Activated CD8-positive, alpha-beta T cell treated with anti-CD3 and anti-CD28 coated beads for 36 hours (primary cell): Measurements from ENCODE around the gene STX4. TPM values are rescaled to one million over a fixed set of nuclear protein-coding genes. Genes with fewer than 3 reads are reported as not detected.

Experiments used
- ATAC-seq: fragments of 200-7000 bp; cut with Tn5 transposase; one replicate; pipeline ENCODE4 v1.10.0; 2021; ENCODE audit warnings: mild to moderate bottlenecking, moderate library complexity
- CTCF ChIA-PET: fragments of 350-600 bp; sonication (Branson Sonifier 250); formaldehyde crosslinking; loops from one replicate; lab custom pipeline; 2021; ENCODE audit warnings: antibody characterized with exemption; lab: Charles Lee
- POLR2A ChIA-PET: fragments of 350-600 bp; sonication (Branson Sonifier 250); formaldehyde crosslinking; loops from one replicate; lab custom pipeline; 2021; ENCODE audit warnings: antibody characterized with exemption; lab: Charles Lee
- DNase-seq: peaks from one replicate; pipeline ENCODE4 v3.0.0-alpha.2; 2020
- H3K27ac Mint-ChIP-seq: one replicate; pipeline ENCODE4 v1.8.0; 2021; ENCODE audit warnings: mild to moderate bottlenecking, mixed read lengths
- H3K27me3 Mint-ChIP-seq: one replicate; pipeline ENCODE4 v1.8.0; 2021; ENCODE audit warnings: mixed read lengths
- H3K36me3 Mint-ChIP-seq: one replicate; pipeline ENCODE4 v1.8.0; 2021; ENCODE audit warnings: low read depth, mixed read lengths
- H3K4me1 Mint-ChIP-seq: one replicate; pipeline ENCODE4 v1.8.0; 2021; ENCODE audit warnings: low read depth, mixed read lengths
- H3K4me3 Mint-ChIP-seq: one replicate; pipeline ENCODE4 v1.8.0; 2021; ENCODE audit warnings: mild to moderate bottlenecking, moderate library complexity, mixed read lengths
- H3K9me3 Mint-ChIP-seq: one replicate; pipeline ENCODE4 v1.8.0; 2021; ENCODE audit warnings: mixed read lengths
- CTCF ChIP-seq: fragments of 200-600 bp; IDR thresholded peaks from one replicate; pipeline ENCODE4 v1.8.0; 2022; ENCODE audit warnings: antibody characterized with exemption, mild to moderate bottlenecking
- intact Hi-C: fragments of 100-400 bp; cut with micrococcal nuclease; formaldehyde crosslinking; loops from one replicate; pipeline ENCODE4 v1.10.0; 2022
- total RNA-seq, 2 experiments: library from RNA; stranded (reverse); gene quantifications; one replicate each; pipeline ENCODE4 v1.2.3, GENCODE V29; 2021

Gene STX4
- total RNA-seq, 2 experiments from 2014 or later, result 25.2 to 27.7 TPM

- H3K9me3 Mint-ChIP-seq, result no peaks in the 10 kb centered on the region
- peaks cover 32% of the 10 kb centered on the region for H3K4me1 Mint-ChIP-seq
- peak overlapping the region; percentile 31 for H3K27ac Mint-ChIP-seq
- no peaks in the 10 kb centered on the region for H3K27me3 Mint-ChIP-seq
- ChIA-PET CTCF (no interaction called here), POLR2A (interaction anchor here (0.8 to 4.4 kb wide), 4 partner anchors 9 to 116 kb away, joined by 3 to 22 read pairs (median 3); partner anchors contain the start of genes FUS, ZNF646 and ZNF668)
- ATAC-seq (peak; percentile 54), DNase-seq (no peak)
- intact Hi-C loops, result no loop called here
- H3K4me3 Mint-ChIP-seq, result no peak overlapping the region
- no peak for TF ChIP-seq CTCF
- peaks cover 23% of the 10 kb centered on the region for H3K36me3 Mint-ChIP-seq
These were observed 30.7 kb downstream of the STX4 start for GRCh38 chr16:31063843-31064611.

- DNase-seq (no peak), ATAC-seq (no peak)
- TF ChIP-seq CTCF, result no peak
- H3K4me1 Mint-ChIP-seq, result peaks cover 37% of the 10 kb centered on the region
- H3K4me3 Mint-ChIP-seq, result no peak overlapping the region
- ChIA-PET POLR2A (interaction anchor here (0.7 to 4.4 kb wide), 2 partner anchors 8 to 30 kb away, joined by 3 to 22 read pairs; partner anchors contain the start of genes ZNF646 and ZNF668), CTCF (interaction anchor here (0.9 to 1.3 kb wide), 2 partner anchors 77 to 220 kb away, joined by 4 read pairs; no protein-coding TSS in a partner anchor)
- no peaks in the 10 kb centered on the region for H3K9me3 Mint-ChIP-seq
- peaks cover 22% of the 10 kb centered on the region for H3K36me3 Mint-ChIP-seq
- peak overlapping the region; percentile 31 for H3K27ac Mint-ChIP-seq
- intact Hi-C loops, result no loop called here
- no peaks in the 10 kb centered on the region for H3K27me3 Mint-ChIP-seq
These were observed 31.6 kb downstream of the STX4 start for GRCh38 chr16:31064882-31065461.

GRCh38 chr16:31067342-31067741, 34.0 kb downstream of the STX4 start:
- POLR2A ChIA-PET, result interaction anchor here (1.4 kb wide), 1 partner anchor 8 kb away, joined by 3 read pairs; no protein-coding TSS in a partner anchor
- no peak overlapping the region for H3K27ac Mint-ChIP-seq
- peaks cover 47% of the 10 kb centered on the region for H3K4me1 Mint-ChIP-seq
- no peak for TF ChIP-seq CTCF
- CTCF ChIA-PET, result interaction anchor here (0.8 to 2.4 kb wide), 4 partner anchors 29 to 83 kb away, joined by 4 to 8 read pairs (median 6); partner anchors contain the start of gene HSD3B7
- intact Hi-C loops, result no loop called here
- no peaks in the 10 kb centered on the region for H3K27me3 Mint-ChIP-seq
- H3K4me3 Mint-ChIP-seq, result no peak overlapping the region
- DNase-seq (no peak), ATAC-seq (no peak)
- H3K9me3 Mint-ChIP-seq, result no peaks in the 10 kb centered on the region
- peaks cover 15% of the 10 kb centered on the region for H3K36me3 Mint-ChIP-seq

GRCh38 chr16:31071861-31072260, 38.5 kb downstream of the STX4 start:
- POLR2A ChIA-PET, result interaction anchor here (0.9 to 2.9 kb wide), 6 partner anchors 13 to 203 kb away, joined by 3 to 22 read pairs (median 4); no protein-coding TSS in a partner anchor
- Mint-ChIP-seq H3K4me3 (peak overlapping the region; percentile 96), H3K4me1 (peaks cover 35% of the 10 kb centered on the region), H3K27me3 (no peaks in the 10 kb centered on the region), H3K9me3 (no peaks in the 10 kb centered on the region), H3K27ac (peak overlapping the region; percentile 97), H3K36me3 (peaks cover 18% of the 10 kb centered on the region)
- CTCF ChIA-PET, result interaction anchor here (0.6 to 2.3 kb wide), 2 partner anchors 70 to 335 kb away, joined by 3 to 6 read pairs; no protein-coding TSS in a partner anchor
- intact Hi-C loops, result loop anchor here (5.0 kb wide), 1 partner anchor 40 kb away; the partner anchor contains the start of gene STX4
- DNase-seq (no peak), ATAC-seq (no peak)
- TF ChIP-seq CTCF, result no peak
